GM12891 (cell line): ENCODE data around the gene CNOT11.

Source experiments
- POLR2A ChIP-seq: IDR thresholded peaks from 2 replicates; pipeline ENCODE4 v1.6.1; 2011; ENCODE audit warnings: low read depth, low read length, control low read depth
- POLR2AphosphoS5 ChIP-seq: IDR thresholded peaks from 2 replicates; pipeline ENCODE4 v1.6.1; 2011; ENCODE audit warnings: low read depth, low read length, control low read depth
- SPI1 ChIP-seq: IDR thresholded peaks from 2 replicates; pipeline ENCODE4 v1.6.1; 2011; ENCODE audit warnings: low read depth, low read length, control low read depth
- TAF1 ChIP-seq: IDR thresholded peaks from 2 replicates; pipeline ENCODE4 v1.6.1; 2011; ENCODE audit warnings: low read depth, low read length, control low read depth

- TF ChIP-seq POLR2A (no peak), TAF1 (no peak), POLR2AphosphoS5 (no peak), SPI1 (no peak)
These were observed 10.7 kb downstream of the CNOT11 start for GRCh38 chr2:101263377-101263800.
